Bronchial epithelial cell (primary cell): ENCODE data around the gene CD48. TPM values are rescaled to one million over a fixed set of nuclear protein-coding genes. Genes with fewer than 3 reads are reported as not detected.

Experiments used
- DNase-seq: peaks from one replicate; pipeline ENCODE4 v3.0.0-alpha.2; 2010; ENCODE audit warnings: low read depth
- FAIRE-seq: peaks from 2 replicates; lab custom pipeline; 2011; peaks lifted over from hg19 to GRCh38; lab: Jason Lieb, UNC
- H3K27me3 ChIP-seq: 2 replicates; pipeline ENCODE4 v1.5.1; 2011; ENCODE audit warnings: low read length; ENCODE audit not compliant: control insufficient read depth, insufficient read depth
- H3K36me3 ChIP-seq: 2 replicates; pipeline ENCODE4 v1.5.1; 2011; ENCODE audit warnings: low read length; ENCODE audit not compliant: control insufficient read depth, insufficient read depth
- H3K4me3 ChIP-seq: 2 replicates; pipeline ENCODE4 v1.5.1; 2011; ENCODE audit warnings: mild to moderate bottlenecking, low read depth, low read length, control low read depth
- CTCF ChIP-seq: IDR thresholded peaks from 2 replicates; pipeline ENCODE4 v1.5.1; 2011; ENCODE audit warnings: mild to moderate bottlenecking, moderate library complexity, low read length, control low read depth, inconsistent platforms; ENCODE audit not compliant: insufficient read depth, severe bottlenecking
- total RNA-seq: library from RNA; depleted of rRNA; stranded (reverse); fragments of >200 nt; gene quantifications from 2 replicates; pipeline ENCODE4 v1.2.1, GENCODE V29; 2014

Gene CD48
- total RNA-seq, 1 donor from 2014 or later: not detected

GRCh38 chr1:160636076-160636475 is 75.5 kb downstream of the CD48 start:
- DNase-seq (no peak), FAIRE-seq (no peak)
- peaks cover 2% of the 10 kb centered on the region for H3K27me3 ChIP-seq
- no peak for TF ChIP-seq CTCF
- no peak overlapping the region for H3K4me3 ChIP-seq
- H3K36me3 ChIP-seq: no peaks in the 10 kb centered on the region

DNA sequence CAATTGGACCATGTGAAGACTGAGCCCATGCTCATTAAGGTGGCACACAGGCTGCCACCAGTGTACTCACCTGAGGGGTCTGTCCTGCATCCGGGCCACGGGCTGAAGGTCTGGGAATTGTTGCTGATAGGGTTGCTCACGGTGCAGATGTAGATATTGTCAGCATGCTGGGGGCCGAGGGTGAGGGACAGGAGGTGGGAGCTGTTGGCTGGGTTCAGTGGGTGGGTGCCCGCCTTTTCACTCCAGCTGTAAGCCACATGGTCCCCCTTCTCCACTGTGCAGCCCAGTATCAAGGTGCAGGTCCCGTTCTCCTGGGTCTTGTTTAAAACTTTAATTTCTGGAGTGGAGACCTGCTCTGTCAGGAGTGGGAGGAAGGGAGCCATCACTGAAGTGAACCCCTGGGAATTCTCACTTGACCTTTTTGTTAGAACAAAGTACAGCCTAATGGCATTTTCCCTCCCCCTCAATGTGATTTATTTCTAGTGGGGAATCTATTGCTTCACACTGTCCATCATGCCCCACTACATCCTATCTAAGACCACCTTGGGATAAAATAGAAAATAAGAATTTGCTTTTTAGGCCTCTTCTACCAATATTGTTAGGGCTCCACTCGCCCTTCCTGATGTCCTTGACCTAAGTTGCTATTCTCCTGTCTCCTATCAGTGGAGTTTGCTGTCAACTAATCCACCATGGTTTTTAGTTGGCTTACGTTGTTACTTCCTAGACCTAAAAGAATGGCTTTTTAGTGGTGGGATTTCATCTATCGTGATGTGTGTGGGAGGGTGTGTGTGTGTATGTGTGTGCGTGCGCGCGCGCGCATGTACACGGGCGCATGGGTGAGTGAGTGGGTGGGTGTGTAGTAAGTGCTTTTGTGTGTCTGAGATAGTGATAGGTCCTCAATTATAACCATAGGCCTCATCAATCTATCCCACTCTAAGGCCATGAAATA is 76.8 kb downstream of the CD48 start:
- no peak for TF ChIP-seq CTCF
- H3K4me3 ChIP-seq: no peak overlapping the region
- H3K36me3 ChIP-seq: no peaks in the 10 kb centered on the region
- FAIRE-seq (no peak), DNase-seq (no peak)
- peaks cover 2% of the 10 kb centered on the region for H3K27me3 ChIP-seq

DNA sequence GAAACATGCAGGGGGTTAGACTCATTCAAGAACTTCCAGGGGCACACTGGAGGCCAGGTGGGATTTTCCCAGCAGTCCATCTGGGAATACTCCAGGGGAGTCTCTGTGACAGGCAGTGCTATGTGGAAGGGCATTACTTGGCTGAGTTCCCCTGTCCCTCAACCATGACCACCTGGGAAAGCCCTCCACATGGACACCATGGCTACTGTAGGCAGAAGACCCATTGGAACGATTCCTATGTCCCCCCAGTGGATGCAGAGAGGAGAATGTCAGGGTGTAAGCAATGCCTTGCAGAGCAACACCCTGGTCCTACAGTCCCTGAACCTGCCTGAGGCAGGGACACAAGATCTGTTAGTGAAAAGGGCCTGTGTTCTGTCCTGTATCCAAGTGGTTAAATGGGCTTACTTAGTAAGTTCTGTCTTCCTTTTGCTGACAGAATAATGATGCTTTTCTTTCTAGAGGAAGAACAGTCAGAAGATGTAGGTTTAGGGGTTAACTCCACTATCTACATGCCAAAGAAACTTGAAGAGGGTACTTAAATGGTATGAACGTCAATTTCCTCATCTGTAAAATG is 78.2 kb downstream of the CD48 start:
- no peak for FAIRE-seq
- no peak for TF ChIP-seq CTCF

DNA sequence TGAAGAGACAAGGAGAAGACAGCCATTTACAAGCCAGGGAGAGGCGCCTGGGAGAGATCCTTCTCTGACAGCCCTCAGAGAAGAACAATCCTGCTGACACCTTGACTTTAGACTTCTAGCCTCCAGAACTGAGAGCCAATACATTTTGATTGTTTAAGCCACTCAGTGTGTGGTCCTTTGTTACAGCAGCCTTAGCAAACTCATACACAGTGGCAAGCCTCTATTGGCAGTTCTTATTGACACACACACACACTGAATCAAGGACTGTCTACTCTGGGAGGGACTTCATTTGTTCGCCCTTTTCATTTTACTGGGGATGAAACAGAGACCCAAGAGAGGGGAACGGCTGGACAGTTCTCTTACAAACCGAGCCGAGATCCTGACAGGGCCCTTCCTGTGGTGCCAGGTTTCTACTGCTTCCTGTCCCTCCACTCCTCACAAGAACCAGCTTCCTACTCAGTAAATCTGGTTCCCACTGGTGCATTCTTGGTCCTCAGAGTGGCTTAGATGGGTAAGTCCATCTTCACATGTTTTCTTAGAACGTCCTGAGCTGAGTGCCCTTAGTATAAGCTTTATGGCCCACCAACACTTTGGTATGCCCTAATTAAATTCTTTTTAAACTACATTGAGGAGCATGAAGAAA is 79.5 kb downstream of the CD48 start:
- FAIRE-seq (no peak), DNase-seq (no peak)
- H3K36me3 ChIP-seq: no peaks in the 10 kb centered on the region
- peaks cover 2% of the 10 kb centered on the region for H3K27me3 ChIP-seq
- TF ChIP-seq CTCF: no peak
- H3K4me3 ChIP-seq: no peak overlapping the region

More for the DNA sequence above, 78.2 kb downstream of the CD48 start:
- Histone ChIP-seq H3K4me3 (no peak overlapping the region), H3K36me3 (no peaks in the 10 kb centered on the region), H3K27me3 (peaks cover 2% of the 10 kb centered on the region)
- no peak for DNase-seq

GRCh38 chr1:160630523-160631451 is 80.8 kb downstream of the CD48 start:
- DNase-seq: no peak
- H3K27me3 ChIP-seq: peaks cover 2% of the 10 kb centered on the region
- no peaks in the 10 kb centered on the region for H3K36me3 ChIP-seq
- TF ChIP-seq CTCF: no peak
- H3K4me3 ChIP-seq: no peak overlapping the region
- no peak for FAIRE-seq
